ENCODE results near the gene ACOX3.
"Not testable (repeated sequence)": the region's sequence is repeated elsewhere in the genome, so short reads cannot be mapped to it uniquely, and the experiment has no call there.

Gene ACOX3

GRCh38 chr4:8391071-8391470 is 49.5 kb downstream of the ACOX3 start:
- Histone ChIP-seq H3K4me3 (ENCODE audit: control insufficient read depth in 1 of 7, extremely low read depth in 1 of 7, insufficient read depth in 4 of 7, low read depth in 2 of 7, low read length in 6 of 7) (no peak overlapping the region), H3K27ac (ENCODE audit: insufficient read depth in 1 of 2, low read depth in 1 of 2, low read length in 2 of 2, poor library complexity in 1 of 2, severe bottlenecking in 2 of 2) (no peak overlapping the region), H3K4me1 (ENCODE audit: control extremely low read depth in 1 of 4, control insufficient read depth in 4 of 4, insufficient read depth in 4 of 4, low read length in 3 of 4) (no peaks in the 10 kb centered on the region), H3K9me3 (ENCODE audit: control extremely low read depth in 1 of 5, control insufficient read depth in 4 of 5, insufficient read depth in 2 of 5, low read depth in 1 of 5, low read length in 4 of 5) (no peaks in the 10 kb centered on the region), H3K36me3 (ENCODE audit: control insufficient read depth in 4 of 4, insufficient read depth in 4 of 4, low read length in 3 of 4) (peaks cover 6 to 67% (median 37%) of the 10 kb centered on the region in 4 experiments), H3K27me3 (replicated peaks in 2 of 5; ENCODE audit: control insufficient read depth in 4 of 5, insufficient read depth in 5 of 5, low read length in 4 of 5) (no peaks in the 10 kb centered on the region)
- ChIA-PET CTCF (interaction anchor here (1.0 to 1.6 kb wide), 3 partner anchors 11 to 149 kb away, joined by 3 to 8 read pairs (median 5); no protein-coding TSS in a partner anchor), POLR2A (no interaction called here)
- no peak for DNase-seq
- 98% methylated on average over 7 of the region's 7 CpGs for WGBS (ENCODE audit: insufficient coverage)

- Histone ChIP-seq H3K4me1 (ENCODE audit: control extremely low read depth in 1 of 4, control insufficient read depth in 4 of 4, insufficient read depth in 4 of 4, low read length in 3 of 4) (no peaks in the 10 kb centered on the region), H3K27ac (ENCODE audit: insufficient read depth in 1 of 2, low read depth in 1 of 2, low read length in 2 of 2, poor library complexity in 1 of 2, severe bottlenecking in 2 of 2) (no peak overlapping the region), H3K36me3 (ENCODE audit: control insufficient read depth in 4 of 4, insufficient read depth in 4 of 4, low read length in 3 of 4) (peaks cover 4 to 66% (median 39%) of the 10 kb centered on the region in 4 experiments), H3K9me3 (ENCODE audit: control extremely low read depth in 1 of 5, control insufficient read depth in 4 of 5, insufficient read depth in 2 of 5, low read depth in 1 of 5, low read length in 4 of 5) (no peaks in the 10 kb centered on the region), H3K27me3 (replicated peaks in 2 of 5; ENCODE audit: control insufficient read depth in 4 of 5, insufficient read depth in 5 of 5, low read length in 4 of 5) (no peaks in the 10 kb centered on the region), H3K4me3 (ENCODE audit: control insufficient read depth in 1 of 7, extremely low read depth in 1 of 7, insufficient read depth in 4 of 7, low read depth in 2 of 7, low read length in 6 of 7) (no peak overlapping the region)
- CTCF ChIA-PET: interaction anchor here (1.2 to 1.6 kb wide), 2 partner anchors 12 to 148 kb away, joined by 5 to 8 read pairs; no protein-coding TSS in a partner anchor
- POLR2A ChIA-PET: interaction anchor here (0.6 kb wide), 1 partner anchor 177 kb away, joined by 4 read pairs; no protein-coding TSS in a partner anchor
- no peak for DNase-seq
- WGBS (ENCODE audit: insufficient coverage): 100% methylated on average over 4 of the region's 5 CpGs
These were observed 49.9 kb downstream of the ACOX3 start for GRCh38 chr4:8390577-8390976.

GRCh38 chr4:8388528-8388870 is 52.0 kb downstream of the ACOX3 start:
- CTCF ChIA-PET: interaction anchor here (0.8 kb wide), 1 partner anchor 148 kb away, joined by 3 read pairs; no protein-coding TSS in a partner anchor
- no peak overlapping the region for H3K27ac ChIP-seq (ENCODE audit: insufficient read depth in 1 of 2, low read depth in 1 of 2, low read length in 2 of 2, poor library complexity in 1 of 2, severe bottlenecking in 2 of 2)
- 98% methylated on average over 12 of the region's 12 CpGs for WGBS (ENCODE audit: insufficient coverage)
- H3K36me3 ChIP-seq (ENCODE audit: control insufficient read depth in 4 of 4, insufficient read depth in 4 of 4, low read length in 3 of 4): peaks cover 4 to 65% (median 34%) of the 10 kb centered on the region in 4 experiments
- H3K27me3 ChIP-seq (replicated peaks in 2 of 5; ENCODE audit: control insufficient read depth in 4 of 5, insufficient read depth in 5 of 5, low read length in 4 of 5): no peaks in the 10 kb centered on the region
- POLR2A ChIA-PET: no interaction called here
- no peaks in the 10 kb centered on the region for H3K9me3 ChIP-seq (ENCODE audit: control extremely low read depth in 1 of 5, control insufficient read depth in 4 of 5, insufficient read depth in 2 of 5, low read depth in 1 of 5, low read length in 4 of 5)
- no peaks in the 10 kb centered on the region for H3K4me1 ChIP-seq (ENCODE audit: control extremely low read depth in 1 of 4, control insufficient read depth in 4 of 4, insufficient read depth in 4 of 4, low read length in 3 of 4)
- no peak overlapping the region for H3K4me3 ChIP-seq (ENCODE audit: control insufficient read depth in 1 of 7, extremely low read depth in 1 of 7, insufficient read depth in 4 of 7, low read depth in 2 of 7, low read length in 6 of 7)
- no peak for DNase-seq

- POLR2A ChIA-PET: no interaction called here
- Histone ChIP-seq H3K4me1 (ENCODE audit: control extremely low read depth in 1 of 4, control insufficient read depth in 4 of 4, insufficient read depth in 4 of 4, low read length in 3 of 4) (no peaks in the 10 kb centered on the region), H3K9me3 (ENCODE audit: control extremely low read depth in 1 of 5, control insufficient read depth in 4 of 5, insufficient read depth in 2 of 5, low read depth in 1 of 5, low read length in 4 of 5) (no peaks in the 10 kb centered on the region), H3K4me3 (ENCODE audit: control insufficient read depth in 1 of 7, extremely low read depth in 1 of 7, insufficient read depth in 4 of 7, low read depth in 2 of 7, low read length in 6 of 7) (no peak overlapping the region), H3K36me3 (ENCODE audit: control insufficient read depth in 4 of 4, insufficient read depth in 4 of 4, low read length in 3 of 4) (peaks cover 4 to 65% (median 34%) of the 10 kb centered on the region in 4 experiments), H3K27ac (ENCODE audit: insufficient read depth in 1 of 2, low read depth in 1 of 2, low read length in 2 of 2, poor library complexity in 1 of 2, severe bottlenecking in 2 of 2) (no peak overlapping the region), H3K27me3 (replicated peaks in 2 of 5; ENCODE audit: control insufficient read depth in 4 of 5, insufficient read depth in 5 of 5, low read length in 4 of 5) (no peaks in the 10 kb centered on the region)
- DNase-seq: no peak
- CTCF ChIA-PET: interaction anchor here (0.8 kb wide), 1 partner anchor 147 kb away, joined by 3 read pairs; no protein-coding TSS in a partner anchor
- WGBS (ENCODE audit: insufficient coverage): 97% methylated on average over 29 of the region's 33 CpGs
These were observed 52.7 kb downstream of the ACOX3 start for GRCh38 chr4:8387615-8388527.

GRCh38 chr4:8387194-8387593 is 53.3 kb downstream of the ACOX3 start:
- no peak for DNase-seq
- Histone ChIP-seq H3K4me3 (ENCODE audit: control insufficient read depth in 1 of 7, extremely low read depth in 1 of 7, insufficient read depth in 4 of 7, low read depth in 2 of 7, low read length in 6 of 7) (no peak overlapping the region), H3K9me3 (ENCODE audit: control extremely low read depth in 1 of 5, control insufficient read depth in 4 of 5, insufficient read depth in 2 of 5, low read depth in 1 of 5, low read length in 4 of 5) (no peaks in the 10 kb centered on the region), H3K36me3 (ENCODE audit: control insufficient read depth in 4 of 4, insufficient read depth in 4 of 4, low read length in 3 of 4) (peaks cover 4 to 60% (median 30%) of the 10 kb centered on the region in 4 experiments), H3K27me3 (replicated peaks in 2 of 5; ENCODE audit: control insufficient read depth in 4 of 5, insufficient read depth in 5 of 5, low read length in 4 of 5) (no peaks in the 10 kb centered on the region), H3K4me1 (ENCODE audit: control extremely low read depth in 1 of 4, control insufficient read depth in 4 of 4, insufficient read depth in 4 of 4, low read length in 3 of 4) (no peaks in the 10 kb centered on the region), H3K27ac (ENCODE audit: insufficient read depth in 1 of 2, low read depth in 1 of 2, low read length in 2 of 2, poor library complexity in 1 of 2, severe bottlenecking in 2 of 2) (no peak overlapping the region)
- ChIA-PET POLR2A (no interaction called here), CTCF (no interaction called here)
- 93% methylated on average over 22 of the region's 22 CpGs for WGBS (ENCODE audit: insufficient coverage)

GRCh38 chr4:8386731-8387130 is 53.8 kb downstream of the ACOX3 start:
- 95% methylated on average over 23 of the region's 24 CpGs for WGBS (ENCODE audit: insufficient coverage)
- Histone ChIP-seq H3K4me1 (ENCODE audit: control extremely low read depth in 1 of 4, control insufficient read depth in 4 of 4, insufficient read depth in 4 of 4, low read length in 3 of 4) (no peaks in the 10 kb centered on the region), H3K9me3 (ENCODE audit: control extremely low read depth in 1 of 5, control insufficient read depth in 4 of 5, insufficient read depth in 2 of 5, low read depth in 1 of 5, low read length in 4 of 5) (no peaks in the 10 kb centered on the region), H3K4me3 (ENCODE audit: control insufficient read depth in 1 of 7, extremely low read depth in 1 of 7, insufficient read depth in 4 of 7, low read depth in 2 of 7, low read length in 6 of 7) (no peak overlapping the region), H3K27me3 (replicated peaks in 2 of 5; ENCODE audit: control insufficient read depth in 4 of 5, insufficient read depth in 5 of 5, low read length in 4 of 5) (no peaks in the 10 kb centered on the region), H3K36me3 (ENCODE audit: control insufficient read depth in 4 of 4, insufficient read depth in 4 of 4, low read length in 3 of 4) (peaks cover 4 to 57% (median 25%) of the 10 kb centered on the region in 4 experiments), H3K27ac (ENCODE audit: insufficient read depth in 1 of 2, low read depth in 1 of 2, low read length in 2 of 2, poor library complexity in 1 of 2, severe bottlenecking in 2 of 2) (no peak overlapping the region)
- ChIA-PET CTCF (interaction anchor here (1.2 kb wide), 1 partner anchor 24 kb away, joined by 3 read pairs; no protein-coding TSS in a partner anchor), POLR2A (no interaction called here)
- no peak for DNase-seq

DNA sequence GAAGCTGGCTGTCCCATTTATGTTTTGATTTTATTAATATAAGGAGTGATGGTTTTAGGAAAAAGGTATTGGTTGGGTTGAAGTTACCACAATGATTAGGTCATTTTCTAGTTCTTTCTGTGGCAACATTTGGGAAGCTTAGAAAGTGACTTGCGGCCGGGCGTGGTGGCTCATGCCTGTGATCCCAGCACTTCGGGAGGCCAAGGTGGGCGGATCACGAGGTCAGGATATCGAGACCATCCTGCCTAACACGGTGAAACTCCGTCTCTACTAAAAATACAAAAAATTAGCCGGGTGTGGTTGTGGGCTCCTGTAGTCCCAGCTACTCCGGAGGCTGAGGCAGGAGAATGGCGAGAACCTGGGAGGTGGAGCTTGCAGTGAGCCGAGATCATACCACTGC is 54.4 kb downstream of the ACOX3 start:
- WGBS (ENCODE audit: insufficient coverage): 92% methylated on average over 9 of the region's 13 CpGs
- H3K9me3 ChIP-seq (ENCODE audit: control extremely low read depth in 1 of 5, control insufficient read depth in 4 of 5, insufficient read depth in 2 of 5, low read depth in 1 of 5, low read length in 4 of 5); H3K4me3 ChIP-seq (ENCODE audit: control insufficient read depth in 1 of 7, extremely low read depth in 1 of 7, insufficient read depth in 4 of 7, low read depth in 2 of 7, low read length in 6 of 7); POLR2A ChIA-PET; H3K27ac ChIP-seq (ENCODE audit: insufficient read depth in 1 of 2, low read depth in 1 of 2, low read length in 2 of 2, poor library complexity in 1 of 2, severe bottlenecking in 2 of 2); DNase-seq; H3K4me1 ChIP-seq (ENCODE audit: control extremely low read depth in 1 of 4, control insufficient read depth in 4 of 4, insufficient read depth in 4 of 4, low read length in 3 of 4); H3K27me3 ChIP-seq (replicated peaks in 2 of 5; ENCODE audit: control insufficient read depth in 4 of 5, insufficient read depth in 5 of 5, low read length in 4 of 5): not testable (repeated sequence)
- peaks cover 3 to 56% (median 24%) of the 10 kb centered on the region in 4 experiments for H3K36me3 ChIP-seq (ENCODE audit: control insufficient read depth in 4 of 4, insufficient read depth in 4 of 4, low read length in 3 of 4)
- CTCF ChIA-PET: interaction anchor here (1.2 kb wide), 1 partner anchor 25 kb away, joined by 3 read pairs; no protein-coding TSS in a partner anchor
